Esophagus (tissue), 2 donors: ENCODE results near the gene SCAMP4. TPM values are rescaled to one million over a fixed set of nuclear protein-coding genes. Genes with fewer than 3 reads are reported as not detected.

ENCODE experiments used
- H3K27ac ChIP-seq, 2 donors: one replicate each; pipeline ENCODE4 v1.5.1; 2013; ENCODE audit warnings: low read depth in 2 of 2, mild to moderate bottlenecking in 2 of 2, inconsistent platforms in 1 of 2, low read length in 1 of 2, moderate library complexity in 1 of 2
- H3K27me3 ChIP-seq, 2 donors: one replicate each; pipeline ENCODE4 v1.6.1; 2013; ENCODE audit warnings: low read length in 2 of 2, control low read depth in 1 of 2, mild to moderate bottlenecking in 1 of 2; ENCODE audit not compliant: insufficient read depth in 2 of 2, control insufficient read depth in 1 of 2
- H3K36me3 ChIP-seq, 2 donors: one replicate each; pipeline ENCODE4 v1.6.1; 2013; ENCODE audit warnings: low read length in 1 of 2; ENCODE audit not compliant: control insufficient read depth in 2 of 2, insufficient read depth in 2 of 2
- H3K4me1 ChIP-seq, 2 donors: one replicate each; pipeline ENCODE4 v1.6.1; 2013; ENCODE audit warnings: low read length in 1 of 2; ENCODE audit not compliant: control insufficient read depth in 2 of 2, insufficient read depth in 2 of 2
- H3K4me3 ChIP-seq, 2 donors: one replicate each; pipeline ENCODE4 v1.5.1; 2013; ENCODE audit warnings: low read length in 2 of 2, mild to moderate bottlenecking in 2 of 2, low read depth in 1 of 2, moderate library complexity in 1 of 2
- H3K9me3 ChIP-seq, 2 donors: one replicate each; pipeline ENCODE4 v1.6.1; 2013; ENCODE audit warnings: mild to moderate bottlenecking in 2 of 2, low read depth in 1 of 2, low read length in 1 of 2, moderate library complexity in 1 of 2; ENCODE audit not compliant: control insufficient read depth in 2 of 2, insufficient read depth in 1 of 2
- WGBS, 2 donors: extraction: QIAGEN DNeasy Blood & Tissue Kit; methylation state at CpG; one replicate each; pipeline ENCODE4 v1.1.7; 2013; 5-methylcytosine and 5-hydroxymethylcytosine counted together
- polyA plus RNA-seq, 2 donors: library from polyadenylated mRNA; stranded (reverse); fragments of 200-250 nt; gene quantifications; one replicate each; pipeline ENCODE4 v1.2.3, GENCODE V29; 2013
- donor health status: healthy with polysubstance abuse.
- donor health status: Bipolar disorder and iron deficiency.

Gene SCAMP4
- polyA plus RNA-seq, 2 donors, result 29.0 to 38.6 TPM

- Histone ChIP-seq H3K36me3 (peaks cover 8 to 54% of the 10 kb centered on the region in 2 donors), H3K4me3 (no peak overlapping the region), H3K27ac (no peak overlapping the region), H3K27me3 (no peaks in the 10 kb centered on the region), H3K4me1 (no peaks in the 10 kb centered on the region), H3K9me3 (no peaks in the 10 kb centered on the region)
- 91 to 93% methylated on average over 19 of the region's 19 CpGs for WGBS, 2 donors
Observed at GRCh38 chr19:1920644-1921043, 15.4 kb downstream of the SCAMP4 start.

- WGBS, 2 donors, result 95% methylated on average over 19 of the region's 19 CpGs
- Histone ChIP-seq H3K36me3 (peaks cover 8 to 54% of the 10 kb centered on the region in 2 donors), H3K4me1 (no peaks in the 10 kb centered on the region), H3K9me3 (no peaks in the 10 kb centered on the region), H3K27me3 (no peaks in the 10 kb centered on the region), H3K4me3 (no peak overlapping the region), H3K27ac (no peak overlapping the region)
Observed at GRCh38 chr19:1921326-1921725, 16.1 kb downstream of the SCAMP4 start.

- no peaks in the 10 kb centered on the region for H3K27me3 ChIP-seq
- H3K27ac ChIP-seq, result no peak overlapping the region
- H3K9me3 ChIP-seq, result no peaks in the 10 kb centered on the region
- WGBS, 2 donors, result 88 to 94% methylated on average over 15 of the region's 15 CpGs
- no peaks in the 10 kb centered on the region for H3K4me1 ChIP-seq
- no peak overlapping the region for H3K4me3 ChIP-seq
- peaks cover 8 to 54% of the 10 kb centered on the region in 2 donors for H3K36me3 ChIP-seq
Observed at GRCh38 chr19:1921825-1922224, 16.6 kb downstream of the SCAMP4 start.

GRCh38 chr19:1922803-1923202 lies 17.6 kb downstream of the SCAMP4 start:
- Histone ChIP-seq H3K9me3 (no peaks in the 10 kb centered on the region), H3K4me1 (no peaks in the 10 kb centered on the region), H3K36me3 (peaks cover 8 to 51% of the 10 kb centered on the region in 2 donors), H3K4me3 (no peak overlapping the region), H3K27ac (no peak overlapping the region), H3K27me3 (no peaks in the 10 kb centered on the region)
- WGBS, 2 donors, result 95 to 97% methylated on average over 23 of the region's 23 CpGs

GRCh38 chr19:1923319-1923718 lies 18.1 kb downstream of the SCAMP4 start:
- no peak overlapping the region for H3K4me3 ChIP-seq
- peaks cover 8 to 46% of the 10 kb centered on the region in 2 donors for H3K36me3 ChIP-seq
- H3K27ac ChIP-seq, result no peak overlapping the region
- whole genome bisulfite sequencing, 2 donors, result 81 to 83% methylated on average over 7 to 8 of the region's 8 CpGs
- no peaks in the 10 kb centered on the region for H3K4me1 ChIP-seq
- H3K27me3 ChIP-seq, result no peaks in the 10 kb centered on the region
- no peaks in the 10 kb centered on the region for H3K9me3 ChIP-seq

GRCh38 chr19:1924320-1924961 lies 19.2 kb downstream of the SCAMP4 start:
- H3K4me1 ChIP-seq, result no peaks in the 10 kb centered on the region
- no peaks in the 10 kb centered on the region for H3K9me3 ChIP-seq
- H3K4me3 ChIP-seq, result no peak overlapping the region
- peaks cover 8 to 39% of the 10 kb centered on the region in 2 donors for H3K36me3 ChIP-seq
- WGBS, 2 donors, result 91% methylated on average over 35 of the region's 35 CpGs
- no peak overlapping the region for H3K27ac ChIP-seq
- H3K27me3 ChIP-seq, result no peaks in the 10 kb centered on the region

DNA sequence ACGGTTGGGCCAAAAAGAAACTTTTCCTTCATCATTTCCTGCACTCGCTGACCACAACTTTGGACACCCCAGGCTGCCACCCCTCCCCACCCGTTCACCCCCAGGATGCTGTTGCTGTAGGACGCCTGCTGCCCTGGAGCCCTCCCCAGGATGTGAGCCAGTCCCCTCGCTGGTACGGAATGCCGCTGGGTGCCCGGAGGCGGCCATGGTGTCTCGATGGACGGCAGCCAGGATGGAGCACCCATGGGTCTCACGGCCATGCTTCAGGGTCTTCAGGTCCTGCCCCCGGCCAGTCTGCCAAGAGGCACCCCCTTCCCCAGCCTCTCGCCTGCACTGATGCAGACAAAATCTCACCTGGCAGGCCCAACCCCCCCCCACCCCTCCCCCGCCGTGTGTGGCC lies 20.3 kb downstream of the SCAMP4 start:
- Histone ChIP-seq H3K27ac (no peak overlapping the region), H3K36me3 (peaks cover 8 to 34% of the 10 kb centered on the region in 2 donors), H3K4me1 (peaks cover 3 to 7% of the 10 kb centered on the region in 2 donors), H3K9me3 (no peaks in the 10 kb centered on the region), H3K27me3 (no peaks in the 10 kb centered on the region), H3K4me3 (no peak overlapping the region)
- 89 to 91% methylated on average over 16 of the region's 16 CpGs for WGBS, 2 donors

- Histone ChIP-seq H3K27me3 (no peaks in the 10 kb centered on the region), H3K4me3 (peak overlapping the region in 1 of 2 donors; percentile 2), H3K4me1 (peaks cover 3 to 7% of the 10 kb centered on the region in 2 donors), H3K9me3 (no peaks in the 10 kb centered on the region), H3K36me3 (peaks cover 3 to 8% of the 10 kb centered on the region in 2 donors), H3K27ac (no peak overlapping the region)
- WGBS, 2 donors, result 9 to 10% methylated on average over 42 of the region's 42 CpGs
Observed at GRCh38 chr19:1929021-1929742, 24.0 kb downstream of the SCAMP4 start.

DNA sequence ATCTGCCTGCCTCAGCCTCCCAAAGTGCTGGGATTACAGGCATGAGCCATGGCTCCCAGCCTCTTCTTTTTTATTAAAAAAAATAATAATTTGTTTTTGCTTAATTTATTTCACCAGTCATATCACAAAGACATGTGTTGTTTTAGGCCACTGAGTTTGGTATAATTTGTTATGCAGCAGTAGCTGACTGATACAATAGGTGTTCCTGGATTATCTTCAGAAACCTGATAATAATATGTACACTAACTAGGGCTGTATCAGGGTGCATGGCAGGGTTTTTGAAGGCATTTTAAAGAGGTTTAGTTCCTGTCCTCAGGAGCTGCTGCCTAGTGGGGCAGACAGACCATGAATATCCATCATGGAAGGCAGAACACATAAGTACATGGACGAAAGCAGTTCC lies 26.2 kb downstream of the SCAMP4 start:
- H3K27ac ChIP-seq, result no peak overlapping the region
- no peaks in the 10 kb centered on the region for H3K9me3 ChIP-seq
- H3K36me3 ChIP-seq, result no peaks in the 10 kb centered on the region
- WGBS, 2 donors, result 87 to 96% methylated on average over 1 of the region's 1 CpG
- H3K27me3 ChIP-seq, result no peaks in the 10 kb centered on the region
- peaks cover 5 to 7% of the 10 kb centered on the region in 2 donors for H3K4me1 ChIP-seq
- H3K4me3 ChIP-seq, result no peak overlapping the region

GRCh38 chr19:1932395-1932794 lies 27.2 kb downstream of the SCAMP4 start:
- no peak overlapping the region for H3K4me3 ChIP-seq
- H3K27me3 ChIP-seq, result no peaks in the 10 kb centered on the region
- H3K27ac ChIP-seq, result no peak overlapping the region
- WGBS, 2 donors, result 90 to 92% methylated on average over 8 of the region's 8 CpGs
- H3K36me3 ChIP-seq, result no peaks in the 10 kb centered on the region
- no peaks in the 10 kb centered on the region for H3K9me3 ChIP-seq
- peaks cover 5 to 10% of the 10 kb centered on the region in 2 donors for H3K4me1 ChIP-seq
